Measurements from ENCODE around the gene NOTCH3.

GRCh38 chr19:15185188-15185587 lies 15.6 kb downstream of the NOTCH3 start:
- TF ChIP-seq CTCF (IDR thresholded peaks at IDR 0.05 in 4 of 5, conservative IDR thresholded peaks at IDR 0.05 in 1 of 5): no peak
- no peak for TF ChIP-seq POLR2A (IDR thresholded peaks at IDR 0.05)

Data from gastrocnemius medialis (tissue), 4 donors.